Islet precursor cell (in vitro differentiated cells): ENCODE data around the gene AADAT.
"Not testable (repeated sequence)": the region's sequence is repeated elsewhere in the genome, so short reads cannot be mapped to it uniquely, and the experiment has no call there.

Experiments
- DNase-seq: peaks from one replicate; pipeline ENCODE4 v3.0.0-alpha.2; 2018

AADAT gene

GRCh38 chr4:170089668-170090351 is at the start of gene AADAT:
TSS of gene AADAT (minus strand) at chr4:170089956. CDS start at chr4:170089690, 266 bp downstream.
- DNase-seq = peak; percentile 95

GRCh38 chr4:170138580-170139194 is 48.9 kb upstream of the AADAT start:
- DNase-seq = peak; percentile 89

- no peak for DNase-seq
Observed at GRCh38 chr4:170137927-170138326, 48.2 kb upstream of the AADAT start.

- no peak for DNase-seq
Observed at GRCh38 chr4:170137466-170137865, 47.7 kb upstream of the AADAT start.

GRCh38 chr4:170134821-170135220 is 45.1 kb upstream of the AADAT start:
- DNase-seq = no peak

- no peak for DNase-seq
Observed at GRCh38 chr4:170128219-170128804, 38.6 kb upstream of the AADAT start.

GRCh38 chr4:170127758-170128157 is 38.0 kb upstream of the AADAT start:
- no peak for DNase-seq

GRCh38 chr4:170124406-170124805 is 34.6 kb upstream of the AADAT start:
- no peak for DNase-seq

- peak; percentile 80 for DNase-seq
Observed at GRCh38 chr4:170122252-170122651, 32.5 kb upstream of the AADAT start.

GRCh38 chr4:170114636-170115035 is 24.9 kb upstream of the AADAT start:
- DNase-seq = no peak

- not testable (repeated sequence) for DNase-seq
Observed at GRCh38 chr4:170114183-170114582, 24.4 kb upstream of the AADAT start.

- no peak for DNase-seq
Observed at GRCh38 chr4:170111546-170111945, 21.8 kb upstream of the AADAT start.

- DNase-seq = no peak
Observed at GRCh38 chr4:170111085-170111484, 21.3 kb upstream of the AADAT start.

- no peak for DNase-seq
Observed at GRCh38 chr4:170110285-170110672, 20.5 kb upstream of the AADAT start.

- DNase-seq = no peak
Observed at GRCh38 chr4:170109586-170110284, 20.0 kb upstream of the AADAT start.

GRCh38 chr4:170106900-170107299 is 17.1 kb upstream of the AADAT start:
- DNase-seq = no peak

- no peak for DNase-seq
Observed at GRCh38 chr4:170102426-170102825, 12.7 kb upstream of the AADAT start.

- not testable (repeated sequence) for DNase-seq
Observed at GRCh38 chr4:170098171-170098570, 8.4 kb upstream of the AADAT start.

GRCh38 chr4:170097681-170098080 is 7.9 kb upstream of the AADAT start:
- DNase-seq = no peak

GRCh38 chr4:170093973-170094535 is 4.3 kb upstream of the AADAT start:
- DNase-seq = no peak

- peak; percentile 70 for DNase-seq
Observed at GRCh38 chr4:170091069-170091696, 1.4 kb upstream of the AADAT start.

GRCh38 chr4:170090352-170091052 is 746 bp upstream of the AADAT start:
- DNase-seq = no peak
